HEK293 (cell line): Measurements from ENCODE around the gene MED15.

Experiments
- CTCF ChIA-PET: fragments of 350-600 bp; formaldehyde crosslinking; extraction: SDS; loops from one replicate; lab custom pipeline; 2021; ENCODE audit warnings: antibody characterized with exemption; lab: Yijun Ruan, JAX
- POLR2A ChIA-PET: fragments of 300-600 bp; formaldehyde crosslinking; extraction: SDS; loops from one replicate; lab custom pipeline; 2020; ENCODE audit warnings: antibody characterized with exemption, inconsistent platforms; lab: Yijun Ruan, JAX
- H3K27ac ChIP-seq: fragments of 200-500 bp; sonication (Bioruptor generic); 2 replicates; pipeline ENCODE4 v1.5.1; 2014; ENCODE audit warnings: low read depth, low read length, control low read depth, inconsistent platforms; ENCODE audit errors: extremely low read depth
- H3K36me3 ChIP-seq, 2 experiments: fragments of 200-500 bp in 1 of 2; sonication (Bioruptor generic) in 1 of 2; 1 replicate in 1 of 2; 2 replicates in 1 of 2; pipeline ENCODE4 v1.5.1; 2014 to 2017; ENCODE audit warnings: inconsistent platforms in 2 of 2, low read length in 2 of 2; ENCODE audit not compliant: control insufficient read depth in 2 of 2, insufficient read depth in 1 of 2
- H3K4me1 ChIP-seq: fragments of 200-500 bp; sonication (Bioruptor generic); 2 replicates; pipeline ENCODE4 v1.5.1; 2014; ENCODE audit warnings: mild to moderate bottlenecking, low read length, inconsistent platforms; ENCODE audit not compliant: control insufficient read depth, insufficient read depth
- H3K4me3 ChIP-seq: 2 replicates; pipeline ENCODE4 v1.5.1; 2011; ENCODE audit warnings: low read depth, mild to moderate bottlenecking, control low read depth, low read length, moderate library complexity
- H3K9me3 ChIP-seq: fragments of 200-500 bp; sonication (Bioruptor generic); 2 replicates; pipeline ENCODE4 v1.5.1; 2014; ENCODE audit warnings: low read depth, low read length, inconsistent platforms; ENCODE audit not compliant: control insufficient read depth, insufficient read depth
- GLIS1 ChIP-seq: fragments of 450-650 bp; formaldehyde crosslinking; IDR thresholded peaks from 2 replicates; pipeline ENCODE4 v1.5.1; 2016; ENCODE audit warnings: missing biosample characterization, missing genetic modification characterization
- GLIS2 ChIP-seq: fragments of 450-650 bp; formaldehyde crosslinking; IDR thresholded peaks from 2 replicates; pipeline ENCODE4 v1.5.1; 2016; ENCODE audit warnings: missing biosample characterization, missing genetic modification characterization
- RBAK ChIP-seq: fragments of 450-650 bp; formaldehyde crosslinking; IDR thresholded peaks from 2 replicates; pipeline ENCODE4 v1.5.1; 2016; ENCODE audit warnings: missing biosample characterization, missing genetic modification characterization
- REPIN1 ChIP-seq: fragments of 450-650 bp; formaldehyde crosslinking; IDR thresholded peaks from 2 replicates; pipeline ENCODE4 v1.5.1; 2017; ENCODE audit warnings: missing biosample characterization, missing genetic modification characterization, low read depth
- SP2 ChIP-seq: fragments of 450-650 bp; formaldehyde crosslinking; IDR thresholded peaks from 2 replicates; pipeline ENCODE4 v1.5.1; 2016; ENCODE audit warnings: missing biosample characterization, missing genetic modification characterization
- ZNF175 ChIP-seq: fragments of 450-650 bp; formaldehyde crosslinking; IDR thresholded peaks from 2 replicates; pipeline ENCODE4 v1.5.1; 2016; ENCODE audit warnings: missing biosample characterization, missing genetic modification characterization
- ZNF248 ChIP-seq: fragments of 450-650 bp; formaldehyde crosslinking; IDR thresholded peaks from 2 replicates; pipeline ENCODE4 v1.5.1; 2017; ENCODE audit warnings: missing biosample characterization, missing genetic modification characterization
- ZNF266 ChIP-seq: fragments of 450-650 bp; formaldehyde crosslinking; IDR thresholded peaks from 2 replicates; pipeline ENCODE4 v1.5.1; 2016; ENCODE audit warnings: missing biosample characterization, missing genetic modification characterization, low read depth
- ZNF37A ChIP-seq: fragments of 450-650 bp; IDR thresholded peaks from 2 replicates; pipeline ENCODE4 v1.5.1; 2018; ENCODE audit warnings: missing biosample characterization, missing genetic modification characterization
- ZNF423 ChIP-seq: fragments of 450-650 bp; formaldehyde crosslinking; IDR thresholded peaks from 2 replicates; pipeline ENCODE4 v1.5.1; 2016; ENCODE audit warnings: missing biosample characterization, missing genetic modification characterization
- ZNF510 ChIP-seq: fragments of 450-650 bp; formaldehyde crosslinking; IDR thresholded peaks from 2 replicates; pipeline ENCODE4 v1.5.1; 2018; ENCODE audit warnings: mild to moderate bottlenecking, missing genetic modification characterization, missing biosample characterization; ENCODE audit not compliant: insufficient replicate concordance
- ZNF561 ChIP-seq: fragments of 450-650 bp; IDR thresholded peaks from 2 replicates; pipeline ENCODE4 v1.5.1; 2018; ENCODE audit warnings: missing biosample characterization, missing genetic modification characterization, borderline replicate concordance
- ZNF629 ChIP-seq: fragments of 450-650 bp; formaldehyde crosslinking; IDR thresholded peaks from 2 replicates; pipeline ENCODE4 v1.5.1; 2017; ENCODE audit warnings: missing biosample characterization, missing genetic modification characterization
- ZNF664 ChIP-seq: fragments of 450-650 bp; formaldehyde crosslinking; IDR thresholded peaks from 2 replicates; pipeline ENCODE4 v1.5.1; 2016; ENCODE audit warnings: missing biosample characterization, missing genetic modification characterization
- ZSCAN16 ChIP-seq: fragments of 450-650 bp; formaldehyde crosslinking; IDR thresholded peaks from 2 replicates; pipeline ENCODE4 v1.5.1; 2016; ENCODE audit warnings: missing biosample characterization, missing genetic modification characterization
- TF ChIP-seq, protein P1 (sequence below): fragments of 450-650 bp; formaldehyde crosslinking; IDR thresholded peaks from 2 replicates; pipeline ENCODE4 v1.5.0; 2017; ENCODE audit warnings: missing biosample characterization, missing genetic modification characterization, borderline replicate concordance
- TF ChIP-seq, protein P2 (sequence below): fragments of 450-650 bp; formaldehyde crosslinking; IDR thresholded peaks from 2 replicates; pipeline ENCODE4 v1.5.1; 2016; ENCODE audit warnings: missing biosample characterization, missing genetic modification characterization
- TF ChIP-seq, protein P3 (sequence below): fragments of 450-650 bp; formaldehyde crosslinking; IDR thresholded peaks from 2 replicates; pipeline ENCODE4 v1.5.1; 2016; ENCODE audit warnings: missing biosample characterization, missing genetic modification characterization, borderline replicate concordance
- TF ChIP-seq, protein P4 (sequence below): fragments of 450-650 bp; formaldehyde crosslinking; IDR thresholded peaks from 2 replicates; pipeline ENCODE4 v1.5.1; 2016; ENCODE audit warnings: missing biosample characterization, missing genetic modification characterization
- TF ChIP-seq, protein P5 (sequence below): fragments of 450-650 bp; formaldehyde crosslinking; IDR thresholded peaks from 2 replicates; pipeline ENCODE4 v1.5.1; 2017; ENCODE audit warnings: missing biosample characterization, missing genetic modification characterization

MED15 gene

DNA sequence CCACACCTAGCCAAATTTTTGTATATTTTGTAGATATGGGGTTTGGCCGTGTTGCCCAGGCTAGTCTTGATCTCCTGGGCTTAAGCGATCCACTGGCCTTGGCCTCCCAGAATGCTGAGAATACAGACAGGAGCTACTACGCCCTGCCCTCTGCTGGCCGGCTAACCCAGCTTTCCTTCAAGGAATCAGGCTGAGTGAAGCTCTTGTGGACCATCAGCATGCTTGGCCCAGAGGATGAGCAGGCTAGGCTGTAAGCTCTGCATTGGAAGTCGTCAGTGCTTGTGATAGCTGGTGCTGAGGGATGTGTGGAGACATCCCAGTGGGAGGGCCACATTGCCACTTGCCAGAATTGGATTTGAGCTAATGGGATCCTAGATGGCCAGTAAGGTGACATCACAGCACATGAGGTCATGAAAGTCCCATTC is 60.6 kb downstream of the MED15 start (continued):
- TF ChIP-seq, protein P1, sequence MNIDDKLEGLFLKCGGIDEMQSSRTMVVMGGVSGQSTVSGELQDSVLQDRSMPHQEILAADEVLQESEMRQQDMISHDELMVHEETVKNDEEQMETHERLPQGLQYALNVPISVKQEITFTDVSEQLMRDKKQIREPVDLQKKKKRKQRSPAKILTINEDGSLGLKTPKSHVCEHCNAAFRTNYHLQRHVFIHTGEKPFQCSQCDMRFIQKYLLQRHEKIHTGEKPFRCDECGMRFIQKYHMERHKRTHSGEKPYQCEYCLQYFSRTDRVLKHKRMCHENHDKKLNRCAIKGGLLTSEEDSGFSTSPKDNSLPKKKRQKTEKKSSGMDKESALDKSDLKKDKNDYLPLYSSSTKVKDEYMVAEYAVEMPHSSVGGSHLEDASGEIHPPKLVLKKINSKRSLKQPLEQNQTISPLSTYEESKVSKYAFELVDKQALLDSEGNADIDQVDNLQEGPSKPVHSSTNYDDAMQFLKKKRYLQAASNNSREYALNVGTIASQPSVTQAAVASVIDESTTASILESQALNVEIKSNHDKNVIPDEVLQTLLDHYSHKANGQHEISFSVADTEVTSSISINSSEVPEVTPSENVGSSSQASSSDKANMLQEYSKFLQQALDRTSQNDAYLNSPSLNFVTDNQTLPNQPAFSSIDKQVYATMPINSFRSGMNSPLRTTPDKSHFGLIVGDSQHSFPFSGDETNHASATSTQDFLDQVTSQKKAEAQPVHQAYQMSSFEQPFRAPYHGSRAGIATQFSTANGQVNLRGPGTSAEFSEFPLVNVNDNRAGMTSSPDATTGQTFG (tag by site-specific recombination) = no peak
- TF ChIP-seq, protein P2, sequence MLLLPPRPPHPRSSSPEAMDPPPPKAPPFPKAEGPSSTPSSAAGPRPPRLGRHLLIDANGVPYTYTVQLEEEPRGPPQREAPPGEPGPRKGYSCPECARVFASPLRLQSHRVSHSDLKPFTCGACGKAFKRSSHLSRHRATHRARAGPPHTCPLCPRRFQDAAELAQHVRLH (tag by site-specific recombination) = no peak
- TF ChIP-seq ZNF423 (tag by site-specific recombination) (no peak), RBAK (no peak), ZNF266 (tag by site-specific recombination) (no peak), ZNF629 (tag by site-specific recombination) (peak; percentile 52), ZNF664 (tag by site-specific recombination) (no peak)
- TF ChIP-seq, protein P3, sequence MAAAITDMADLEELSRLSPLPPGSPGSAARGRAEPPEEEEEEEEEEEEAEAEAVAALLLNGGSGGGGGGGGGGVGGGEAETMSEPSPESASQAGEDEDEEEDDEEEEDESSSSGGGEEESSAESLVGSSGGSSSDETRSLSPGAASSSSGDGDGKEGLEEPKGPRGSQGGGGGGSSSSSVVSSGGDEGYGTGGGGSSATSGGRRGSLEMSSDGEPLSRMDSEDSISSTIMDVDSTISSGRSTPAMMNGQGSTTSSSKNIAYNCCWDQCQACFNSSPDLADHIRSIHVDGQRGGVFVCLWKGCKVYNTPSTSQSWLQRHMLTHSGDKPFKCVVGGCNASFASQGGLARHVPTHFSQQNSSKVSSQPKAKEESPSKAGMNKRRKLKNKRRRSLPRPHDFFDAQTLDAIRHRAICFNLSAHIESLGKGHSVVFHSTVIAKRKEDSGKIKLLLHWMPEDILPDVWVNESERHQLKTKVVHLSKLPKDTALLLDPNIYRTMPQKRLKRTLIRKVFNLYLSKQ (tag by site-specific recombination) = no peak

DNA sequence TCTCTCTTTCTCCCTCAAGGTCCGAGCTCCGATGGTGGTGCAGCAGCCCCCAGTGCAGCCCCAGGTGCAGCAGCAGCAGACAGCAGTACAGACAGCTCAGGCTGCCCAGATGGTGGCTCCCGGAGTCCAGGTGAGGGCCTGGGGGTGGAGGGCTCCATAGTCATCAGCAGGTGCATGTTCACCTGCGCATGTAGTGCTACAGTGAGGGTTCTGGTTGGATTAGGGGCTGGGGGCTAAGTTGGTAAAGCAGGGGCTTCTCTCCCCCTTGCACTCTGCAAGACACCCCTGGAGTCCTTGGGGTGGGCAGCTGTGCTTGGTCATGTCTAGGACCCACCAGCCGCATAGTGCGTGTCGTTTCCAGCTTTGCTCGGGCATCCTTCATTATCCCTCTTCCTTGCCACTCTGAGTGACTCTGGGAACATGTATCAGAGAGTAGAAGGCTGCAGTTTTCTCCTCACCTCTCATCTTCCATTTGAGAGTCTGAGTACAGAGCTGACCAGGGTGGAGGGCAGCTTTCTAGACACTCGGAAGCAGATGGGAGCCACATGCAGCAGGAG is 61.2 kb downstream of the MED15 start:
- Histone ChIP-seq H3K36me3 (peaks cover 17 to 85% of the 10 kb centered on the region in 2 experiments; a peak in 2 of 3 replicates), H3K4me1 (no peaks in the 10 kb centered on the region), H3K4me3 (no peak overlapping the region), H3K9me3 (no peaks in the 10 kb centered on the region), H3K27ac (no peak overlapping the region)
- POLR2A ChIA-PET = interaction anchor here (0.9 to 1.4 kb wide), 3 partner anchors 14 to 60 kb away, joined by 3 to 7 read pairs (median 3); partner anchors contain the start of gene MED15
- CTCF ChIA-PET = interaction anchor here (0.6 to 5.5 kb wide), 16 partner anchors 10 to 1180 kb away, joined by 3 to 21 read pairs (median 5); no protein-coding TSS in a partner anchor
- TF ChIP-seq ZNF248 (tag by site-specific recombination) (no peak), ZNF510 (tag by site-specific recombination) (no peak)

DNA sequence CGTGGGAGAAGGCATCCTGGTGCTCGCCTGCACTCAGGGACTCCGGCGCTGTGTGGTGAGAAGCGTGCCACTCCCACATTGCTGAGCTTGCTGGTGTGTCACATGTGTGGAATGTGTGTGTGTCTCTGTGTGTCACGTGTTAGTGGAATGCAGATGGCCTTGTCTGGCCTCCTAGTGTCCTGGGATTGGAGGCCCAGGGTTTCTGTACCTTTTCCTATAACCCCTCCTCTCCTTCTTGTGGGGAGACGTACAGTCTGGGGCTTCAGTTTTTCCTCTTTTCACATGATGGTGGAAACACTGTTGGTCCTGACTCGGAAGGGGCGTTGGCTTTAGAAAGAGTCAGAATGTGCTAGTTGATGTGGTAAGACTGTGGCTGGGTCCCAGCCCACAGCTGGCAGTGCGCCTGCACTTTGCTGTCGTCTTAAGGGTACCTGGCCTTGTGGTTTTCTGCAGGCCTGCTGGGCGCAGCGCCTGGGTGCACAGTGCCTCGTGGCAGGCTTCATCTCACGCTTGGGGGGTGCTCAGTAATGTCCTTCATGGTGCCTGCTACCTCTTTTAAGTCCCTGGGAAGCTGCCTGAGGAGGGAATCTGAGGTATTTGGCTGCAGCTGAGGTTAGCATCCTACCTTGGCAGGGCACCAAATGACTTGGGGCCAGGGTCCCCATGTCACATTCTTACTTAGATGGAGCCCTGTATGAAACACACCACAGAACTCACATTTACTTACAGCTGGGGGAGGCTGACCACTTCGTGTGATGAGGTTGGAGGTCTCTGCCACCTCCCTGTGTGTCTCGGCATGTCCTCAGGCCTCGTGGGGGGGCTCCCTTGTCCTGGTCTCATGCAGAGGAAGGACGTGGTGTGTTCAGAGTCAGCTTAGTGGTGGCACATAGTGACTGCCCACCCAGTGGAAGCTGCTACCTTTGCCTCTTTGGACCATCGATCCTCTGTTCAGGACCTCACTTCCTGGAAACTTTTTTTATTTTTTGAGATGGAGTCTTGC is 61.9 kb downstream of the MED15 start:
- no peaks in the 10 kb centered on the region for H3K4me1 ChIP-seq
- no peak overlapping the region for H3K27ac ChIP-seq
- no peak overlapping the region for H3K4me3 ChIP-seq
- H3K9me3 ChIP-seq = no peaks in the 10 kb centered on the region
- ChIA-PET CTCF (interaction anchor here (0.6 to 2.2 kb wide), 12 partner anchors 9 to 1180 kb away, joined by 3 to 14 read pairs (median 4); no protein-coding TSS in a partner anchor), POLR2A (interaction anchor here (1.4 kb wide), 1 partner anchor 61 kb away, joined by 7 read pairs; no protein-coding TSS in a partner anchor)
- no peak for TF ChIP-seq REPIN1 (tag by site-specific recombination)
- 0 out of 2 replicates have a peak, but pooled peaks have one; percentile 34 for TF ChIP-seq GLIS2 (tag by site-specific recombination)
- TF ChIP-seq GLIS1 (tag by site-specific recombination) = peak; percentile 67
- TF ChIP-seq ZNF37A (tag by site-specific recombination) = no peak
- no peak for TF ChIP-seq ZSCAN16 (tag by site-specific recombination)
- no peak for TF ChIP-seq ZNF175 (tag by site-specific recombination)
- TF ChIP-seq, protein P4, sequence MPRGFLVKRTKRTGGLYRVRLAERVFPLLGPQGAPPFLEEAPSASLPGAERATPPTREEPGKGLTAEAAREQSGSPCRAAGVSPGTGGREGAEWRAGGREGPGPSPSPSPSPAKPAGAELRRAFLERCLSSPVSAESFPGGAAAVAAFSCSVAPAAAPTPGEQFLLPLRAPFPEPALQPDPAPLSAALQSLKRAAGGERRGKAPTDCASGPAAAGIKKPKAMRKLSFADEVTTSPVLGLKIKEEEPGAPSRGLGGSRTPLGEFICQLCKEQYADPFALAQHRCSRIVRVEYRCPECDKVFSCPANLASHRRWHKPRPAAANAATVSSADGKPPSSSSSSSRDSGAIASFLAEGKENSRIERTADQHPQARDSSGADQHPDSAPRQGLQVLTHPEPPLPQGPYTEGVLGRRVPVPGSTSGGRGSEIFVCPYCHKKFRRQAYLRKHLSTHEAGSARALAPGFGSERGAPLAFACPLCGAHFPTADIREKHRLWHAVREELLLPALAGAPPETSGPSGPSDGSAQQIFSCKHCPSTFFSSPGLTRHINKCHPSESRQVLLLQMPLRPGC (tag by site-specific recombination) = no peak
- no peak for TF ChIP-seq ZNF561
- TF ChIP-seq, protein P5, sequence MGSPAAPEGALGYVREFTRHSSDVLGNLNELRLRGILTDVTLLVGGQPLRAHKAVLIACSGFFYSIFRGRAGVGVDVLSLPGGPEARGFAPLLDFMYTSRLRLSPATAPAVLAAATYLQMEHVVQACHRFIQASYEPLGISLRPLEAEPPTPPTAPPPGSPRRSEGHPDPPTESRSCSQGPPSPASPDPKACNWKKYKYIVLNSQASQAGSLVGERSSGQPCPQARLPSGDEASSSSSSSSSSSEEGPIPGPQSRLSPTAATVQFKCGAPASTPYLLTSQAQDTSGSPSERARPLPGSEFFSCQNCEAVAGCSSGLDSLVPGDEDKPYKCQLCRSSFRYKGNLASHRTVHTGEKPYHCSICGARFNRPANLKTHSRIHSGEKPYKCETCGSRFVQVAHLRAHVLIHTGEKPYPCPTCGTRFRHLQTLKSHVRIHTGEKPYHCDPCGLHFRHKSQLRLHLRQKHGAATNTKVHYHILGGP (tag by site-specific recombination) = no peak
- no peak for TF ChIP-seq SP2 (tag by site-specific recombination)
- peaks cover 17 to 92% of the 10 kb centered on the region in 2 experiments; a peak in 2 of 3 replicates for H3K36me3 ChIP-seq
